Islet of Langerhans (tissue), 1 donor: ENCODE measurements around the gene CASQ2.

ENCODE experiments used
- FAIRE-seq: peaks from one replicate; lab custom pipeline; 2011; peaks lifted over from hg19 to GRCh38; lab: Jason Lieb, UNC

Gene CASQ2

GRCh38 chr1:115727706-115728249 lies 40.7 kb downstream of the CASQ2 start:
- no peak for FAIRE-seq

- FAIRE-seq: no peak
These were observed 41.9 kb downstream of the CASQ2 start for GRCh38 chr1:115726570-115726969.

- no peak for FAIRE-seq
These were observed 42.4 kb downstream of the CASQ2 start for GRCh38 chr1:115726161-115726560.

GRCh38 chr1:115725600-115725999 lies 42.9 kb downstream of the CASQ2 start:
- no peak for FAIRE-seq

- no peak for FAIRE-seq
These were observed 44.8 kb downstream of the CASQ2 start for GRCh38 chr1:115723756-115724155.

- no peak for FAIRE-seq
These were observed 46.3 kb downstream of the CASQ2 start for GRCh38 chr1:115722221-115722620.

GRCh38 chr1:115719285-115719684 lies 49.2 kb downstream of the CASQ2 start:
- FAIRE-seq: no peak

- FAIRE-seq: no peak
These were observed 50.3 kb downstream of the CASQ2 start for GRCh38 chr1:115718011-115718754.

- FAIRE-seq: no peak
These were observed 51.0 kb downstream of the CASQ2 start for GRCh38 chr1:115717541-115717940.

- no peak for FAIRE-seq
These were observed 53.9 kb downstream of the CASQ2 start for GRCh38 chr1:115714572-115715141.

GRCh38 chr1:115713906-115714305 lies 54.6 kb downstream of the CASQ2 start:
- no peak for FAIRE-seq

- no peak for FAIRE-seq
These were observed 55.5 kb downstream of the CASQ2 start for GRCh38 chr1:115712911-115713609.

- FAIRE-seq: no peak
These were observed 57.5 kb downstream of the CASQ2 start for GRCh38 chr1:115710859-115711624.

- no peak for FAIRE-seq
These were observed 61.7 kb downstream of the CASQ2 start for GRCh38 chr1:115706587-115707425.

- FAIRE-seq: no peak
These were observed 62.6 kb downstream of the CASQ2 start for GRCh38 chr1:115705963-115706362.

- no peak for FAIRE-seq
These were observed 63.2 kb downstream of the CASQ2 start for GRCh38 chr1:115705085-115705951.

- no peak for FAIRE-seq
These were observed 65.6 kb downstream of the CASQ2 start for GRCh38 chr1:115702959-115703358.

GRCh38 chr1:115701090-115701489 lies 67.4 kb downstream of the CASQ2 start:
- no peak for FAIRE-seq

- no peak for FAIRE-seq
These were observed 70.9 kb downstream of the CASQ2 start for GRCh38 chr1:115697619-115698018.

- FAIRE-seq: no peak
These were observed 73.7 kb downstream of the CASQ2 start for GRCh38 chr1:115694805-115695204.

- no peak for FAIRE-seq
These were observed 76.3 kb downstream of the CASQ2 start for GRCh38 chr1:115692224-115692623.
